GM19328 (cell line): ENCODE measurements around the gene ZNF761.

Experiments
- ATAC-seq: cut with Tn5 transposase; IDR thresholded peaks from one replicate; pipeline ENCODE4 v1.9.1; 2021; ENCODE audit warnings: mild to moderate bottlenecking, moderate library complexity; ENCODE audit not compliant: unreplicated experiment

Gene ZNF761

DNA sequence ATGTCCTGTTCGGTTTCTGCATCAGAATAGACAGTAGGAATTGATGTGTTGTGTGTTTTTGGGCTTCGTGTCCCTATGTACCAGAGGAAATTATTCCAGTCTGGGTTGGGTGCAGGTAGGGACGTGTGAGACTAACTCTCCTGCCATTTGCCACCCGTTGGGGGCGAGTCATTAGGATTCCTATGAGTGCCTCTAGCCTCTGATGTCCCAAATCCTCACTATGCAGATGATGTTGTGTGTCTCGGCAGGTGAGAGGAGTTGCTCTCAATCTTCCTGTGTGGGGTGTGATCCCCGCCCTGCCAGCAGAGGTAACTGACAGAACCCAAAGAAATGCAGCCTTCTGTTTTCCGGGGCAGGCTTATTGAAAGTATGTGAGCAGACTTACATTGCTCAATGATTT, 74.9 kb downstream of the ZNF761 start:
- no peak for ATAC-seq
